ENCODE results near the gene SH3GLB2. TPM values are rescaled to one million over a fixed set of nuclear protein-coding genes. Genes with fewer than 3 reads are reported as not detected.
A peak's percentile ranks its signal among the peaks of the same experiment; 100 is the strongest.

Gene SH3GLB2
- total and polyA plus RNA-seq, 11 donors: 27.3 to 42.7 (median 35.4) TPM

DNA sequence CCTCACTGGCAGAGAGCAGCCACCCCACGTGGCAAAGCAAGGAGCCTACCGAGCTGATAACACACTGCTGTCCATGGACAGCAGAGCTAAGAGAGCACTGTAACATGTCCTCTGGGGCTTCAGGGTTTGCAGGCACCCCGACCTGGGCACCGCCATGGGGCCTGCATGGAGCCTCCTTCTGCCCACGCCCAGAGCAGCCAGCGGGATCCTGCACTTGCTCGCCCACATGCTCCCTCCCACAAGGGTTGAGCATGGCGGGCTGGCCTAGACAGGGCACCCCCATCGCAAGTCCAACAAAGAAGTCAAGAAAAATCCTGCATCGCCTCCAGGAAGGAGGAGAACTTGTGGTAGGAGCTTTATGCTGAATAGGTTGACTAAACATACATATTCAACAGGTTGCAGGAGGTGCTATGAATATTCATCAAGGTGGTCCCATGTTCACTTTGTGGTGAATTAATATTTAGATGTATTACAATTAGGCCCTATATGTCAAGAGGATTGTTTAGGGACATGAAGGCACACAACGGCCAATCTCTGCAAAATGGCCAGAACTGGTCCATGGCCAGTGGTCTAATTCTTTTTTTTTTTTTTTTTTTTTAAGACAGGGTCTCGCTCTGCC is 4.5 kb upstream of the SH3GLB2 start:
- WGBS, 4 donors: 82 to 89% (median 83%) methylated on average over 12 of the region's 12 CpGs

DNA sequence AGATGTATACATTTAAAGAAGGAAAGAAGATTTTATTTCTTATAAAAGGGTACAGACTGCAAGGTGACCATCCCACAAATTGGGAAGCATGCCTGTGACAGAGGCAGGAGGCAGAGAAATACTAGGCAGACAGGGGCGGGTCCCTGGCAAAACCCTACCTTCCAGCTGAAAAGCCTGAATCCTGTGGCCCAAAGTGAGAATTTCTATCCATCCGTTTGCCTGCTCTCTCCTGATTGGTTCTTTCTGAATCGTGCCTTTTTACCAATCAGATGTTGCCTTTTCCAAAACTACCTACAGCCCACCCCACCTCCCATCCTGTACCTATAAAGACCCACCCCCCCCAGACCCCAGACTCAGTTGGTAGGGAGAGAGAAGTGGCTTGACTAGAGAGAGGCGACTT is 3.4 kb upstream of the SH3GLB2 start:
- no peak for ATAC-seq
- intact Hi-C loops (cut with DNase I): no loop called here
- 66 to 78% (median 73%) methylated on average over 4 of the region's 4 CpGs for WGBS, 4 donors

More for the DNA sequence above, 4.5 kb upstream of the SH3GLB2 start:
- no peak overlapping the region for H3K4me3 ChIP-seq
- no peaks in the 10 kb centered on the region for H3K9me3 ChIP-seq
- H3K27ac ChIP-seq: no peak overlapping the region
- peaks cover 6 to 28% (median 12%) of the 10 kb centered on the region in 12 donors for H3K4me1 ChIP-seq
- intact Hi-C loops (cut with DNase I): no loop called here
- no peaks in the 10 kb centered on the region for H3K27me3 ChIP-seq
- DNase-seq (no peak), ATAC-seq (no peak)
- no peaks in the 10 kb centered on the region for H3K36me3 ChIP-seq
- no peak for TF ChIP-seq POLR2A (IDR thresholded peaks at IDR 0.05)
- TF ChIP-seq, protein P1, sequence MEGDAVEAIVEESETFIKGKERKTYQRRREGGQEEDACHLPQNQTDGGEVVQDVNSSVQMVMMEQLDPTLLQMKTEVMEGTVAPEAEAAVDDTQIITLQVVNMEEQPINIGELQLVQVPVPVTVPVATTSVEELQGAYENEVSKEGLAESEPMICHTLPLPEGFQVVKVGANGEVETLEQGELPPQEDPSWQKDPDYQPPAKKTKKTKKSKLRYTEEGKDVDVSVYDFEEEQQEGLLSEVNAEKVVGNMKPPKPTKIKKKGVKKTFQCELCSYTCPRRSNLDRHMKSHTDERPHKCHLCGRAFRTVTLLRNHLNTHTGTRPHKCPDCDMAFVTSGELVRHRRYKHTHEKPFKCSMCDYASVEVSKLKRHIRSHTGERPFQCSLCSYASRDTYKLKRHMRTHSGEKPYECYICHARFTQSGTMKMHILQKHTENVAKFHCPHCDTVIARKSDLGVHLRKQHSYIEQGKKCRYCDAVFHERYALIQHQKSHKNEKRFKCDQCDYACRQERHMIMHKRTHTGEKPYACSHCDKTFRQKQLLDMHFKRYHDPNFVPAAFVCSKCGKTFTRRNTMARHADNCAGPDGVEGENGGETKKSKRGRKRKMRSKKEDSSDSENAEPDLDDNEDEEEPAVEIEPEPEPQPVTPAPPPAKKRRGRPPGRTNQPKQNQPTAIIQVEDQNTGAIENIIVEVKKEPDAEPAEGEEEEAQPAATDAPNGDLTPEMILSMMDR (IDR thresholded peaks at IDR 0.05): no peak

DNA sequence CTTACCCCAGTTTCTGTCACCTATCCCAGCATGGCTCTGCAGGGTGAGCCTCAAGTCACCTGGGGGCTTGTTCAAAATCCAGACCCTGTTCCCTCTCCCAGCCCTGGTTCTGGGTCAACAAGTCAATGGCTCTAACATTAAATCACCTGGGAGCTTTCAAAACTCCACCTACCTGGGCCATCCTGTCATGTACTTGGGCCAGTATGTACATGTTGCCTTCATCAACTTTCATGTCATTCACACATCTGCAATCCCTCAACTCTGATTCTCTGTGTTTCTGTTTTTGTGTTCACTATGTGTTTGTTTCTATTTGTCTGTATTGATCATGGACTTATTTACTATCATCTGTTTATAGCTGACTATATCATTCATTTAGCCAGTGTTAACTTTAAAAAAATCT is 2.1 kb upstream of the SH3GLB2 start:
- H3K4me1 ChIP-seq: peaks cover 0 to 30% (median 16%) of the 10 kb centered on the region in 12 donors

More for the DNA sequence above, 3.4 kb upstream of the SH3GLB2 start:
- TF ChIP-seq, protein P1 (IDR thresholded peaks at IDR 0.05): no peak
- no peak for TF ChIP-seq POLR2A (IDR thresholded peaks at IDR 0.05)
- Histone ChIP-seq H3K9me3 (no peaks in the 10 kb centered on the region), H3K27me3 (no peaks in the 10 kb centered on the region), H3K27ac (no peak overlapping the region), H3K4me3 (no peak overlapping the region), H3K36me3 (no peaks in the 10 kb centered on the region), H3K4me1 (peaks cover 0 to 30% (median 14%) of the 10 kb centered on the region in 12 donors)
- DNase-seq: no peak

DNA sequence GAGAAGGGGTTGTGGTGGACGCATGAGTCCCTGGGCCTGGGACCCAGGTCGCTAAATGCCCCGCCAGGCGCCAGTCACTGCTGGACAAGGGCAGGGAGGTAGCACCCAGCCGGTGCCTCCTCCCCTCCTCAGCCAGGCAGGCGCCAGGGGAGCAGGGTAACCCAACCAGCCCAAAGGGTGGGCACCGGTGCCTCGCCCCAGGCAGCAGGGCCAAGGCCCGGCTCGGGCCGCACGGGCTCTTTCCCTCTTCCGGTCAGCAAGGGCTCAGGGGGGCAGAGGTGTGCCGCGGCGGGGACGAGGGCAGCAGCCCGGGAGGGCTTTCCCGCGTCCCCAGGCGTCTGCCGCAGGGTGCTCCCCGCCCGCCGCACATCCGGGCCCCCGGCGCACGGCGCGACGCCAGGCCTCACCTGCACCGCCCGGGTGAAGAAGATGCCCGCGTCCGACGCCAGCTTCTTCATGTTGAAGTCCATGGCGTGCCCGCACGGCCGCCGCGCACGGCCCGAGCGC is 393 bp downstream of the SH3GLB2 start:
- DNase-seq: peak in 2 of 5 donors; percentile 27 to 69
- H3K4me1 ChIP-seq: peaks cover 0 to 35% (median 18%) of the 10 kb centered on the region in 12 donors
- H3K36me3 ChIP-seq: no peaks in the 10 kb centered on the region
- H3K9me3 ChIP-seq: no peaks in the 10 kb centered on the region
- H3K27me3 ChIP-seq: no peaks in the 10 kb centered on the region
- H3K27ac ChIP-seq: peak overlapping the region in 11 of 12 donors; percentile 12 to 81 (median 63)
- H3K4me3 ChIP-seq: peak overlapping the region; percentile 65 to 96 (median 80)
- TF ChIP-seq, protein P1 (IDR thresholded peaks at IDR 0.05): no peak
- 2 to 5% (median 3%) methylated on average over 6 to 47 of the region's 47 CpGs for WGBS, 4 donors
- ATAC-seq: peak in 3 of 4 donors; percentile 2 to 12 (median 12)
- intact Hi-C loops (cut with DNase I): loop anchor here in 3 of 10 donors (1.0 to 10.0 kb wide), 4 partner anchors 9 to 165 kb away; partner anchors contain the start of genes CRAT (in 1 of the 3), DOLPP1 (in 1 of the 3), MIGA2 (in 1 of the 3) and PTPA (in 1 of the 3)

More for the DNA sequence above, 2.1 kb upstream of the SH3GLB2 start:
- H3K27me3 ChIP-seq: no peaks in the 10 kb centered on the region
- no peak for ATAC-seq
- intact Hi-C loops (cut with DNase I): no loop called here
- H3K9me3 ChIP-seq: no peaks in the 10 kb centered on the region
- no peak overlapping the region for H3K4me3 ChIP-seq
- no peak for TF ChIP-seq POLR2A (IDR thresholded peaks at IDR 0.05)
- TF ChIP-seq, protein P1 (IDR thresholded peaks at IDR 0.05): no peak
- no peaks in the 10 kb centered on the region for H3K36me3 ChIP-seq
- no peak for DNase-seq
- H3K27ac ChIP-seq: no peak overlapping the region
